Keratinocyte (primary cell): ENCODE results near the gene ARMH1. TPM values are rescaled to one million over a fixed set of nuclear protein-coding genes. Genes with fewer than 3 reads are reported as not detected.

Source experiments
- DNase-seq: peaks from one replicate; pipeline ENCODE4 v3.0.0-alpha.2; 2011; ENCODE audit warnings: low read depth, missing footprints, low spot score
- FAIRE-seq: peaks from 2 replicates; lab custom pipeline; 2011; peaks lifted over from hg19 to GRCh38; lab: Jason Lieb, UNC
- H2AFZ ChIP-seq: 2 replicates; pipeline ENCODE4 v1.6.0; 2012; ENCODE audit warnings: low read length, control low read depth, inconsistent platforms; ENCODE audit not compliant: control insufficient read depth
- H3K27ac ChIP-seq: 2 replicates; pipeline ENCODE4 v1.5.1; 2011; ENCODE audit warnings: low read length; ENCODE audit not compliant: control insufficient read depth, insufficient read depth
- H3K27me3 ChIP-seq: 3 replicates; pipeline ENCODE4 v1.6.0; 2011; ENCODE audit warnings: low read length; ENCODE audit not compliant: control insufficient read depth, insufficient read depth; ENCODE audit errors: extremely low read depth
- H3K36me3 ChIP-seq, 2 experiments: 2 replicates in 1 of 2; 3 replicates in 1 of 2; pipeline ENCODE4 v1.5.1; 2011; ENCODE audit warnings: low read length in 2 of 2, mild to moderate bottlenecking in 1 of 2; ENCODE audit not compliant: control insufficient read depth in 2 of 2, insufficient read depth in 2 of 2; ENCODE audit errors: extremely low read depth in 1 of 2
- H3K4me1 ChIP-seq: 3 replicates; pipeline ENCODE4 v1.5.1; 2011; ENCODE audit warnings: low read length; ENCODE audit not compliant: control insufficient read depth, insufficient read depth; ENCODE audit errors: extremely low read depth
- H3K4me2 ChIP-seq: 3 replicates; pipeline ENCODE4 v1.6.0; 2011; ENCODE audit warnings: low read depth, low read length; ENCODE audit not compliant: control insufficient read depth, insufficient read depth; ENCODE audit errors: extremely low read depth
- H3K4me3 ChIP-seq, 3 experiments: fragments of 200-600 bp in 1 of 3; sonication (generic) in 1 of 3; 2 replicates in 2 of 3; 3 replicates in 1 of 3; pipeline ENCODE4 v1.5.1; 2011 to 2016; ENCODE audit warnings: low read length in 3 of 3, mild to moderate bottlenecking in 3 of 3, control low read depth in 2 of 3, inconsistent platforms in 1 of 3, low read depth in 1 of 3, mixed read lengths in 1 of 3, mixed run types in 1 of 3, moderate library complexity in 1 of 3; ENCODE audit not compliant: control insufficient read depth in 2 of 3, insufficient read depth in 2 of 3; ENCODE audit errors: extremely low read depth in 1 of 3
- H3K79me2 ChIP-seq: 2 replicates; pipeline ENCODE4 v1.6.0; 2012; ENCODE audit warnings: low read length; ENCODE audit not compliant: control insufficient read depth, insufficient read depth
- H3K9ac ChIP-seq: 3 replicates; pipeline ENCODE4 v1.6.0; 2011; ENCODE audit warnings: low read length; ENCODE audit not compliant: control insufficient read depth, insufficient read depth; ENCODE audit errors: extremely low read depth
- H3K9me1 ChIP-seq: 3 replicates; pipeline ENCODE4 v1.6.0; 2011; ENCODE audit warnings: low read length; ENCODE audit not compliant: control insufficient read depth, insufficient read depth; ENCODE audit errors: extremely low read depth
- H3K9me3 ChIP-seq: 2 replicates; pipeline ENCODE4 v1.5.1; 2012; ENCODE audit warnings: low read depth, low read length; ENCODE audit not compliant: control insufficient read depth
- H4K20me1 ChIP-seq: 3 replicates; pipeline ENCODE4 v1.6.0; 2011; ENCODE audit warnings: low read length; ENCODE audit not compliant: control insufficient read depth, insufficient read depth; ENCODE audit errors: extremely low read depth
- EZH2 ChIP-seq: IDR thresholded peaks from one replicate; pipeline ENCODE4 v1.6.1; 2012; ENCODE audit warnings: inconsistent platforms, mild to moderate bottlenecking, low read length, moderate library complexity
- dilution Hi-C: fragments of 300-500 bp; cut with MboI; formaldehyde crosslinking; loops from one replicate; pipeline ENCODE4 v1.7.0; 2020; ENCODE audit warnings: low sequenced_read_pairs; ENCODE audit not compliant: extremely low pct_ligation_motif_present
- polyA plus RNA-seq, 5 experiments: library from polyadenylated mRNA; depleted of rRNA in 3 of 5; stranded (reverse) in 3 of 5; stranded (forward) in 1 of 5; unstranded in 1 of 5; fragments of >200 nt; gene quantifications; 1 replicate in 1 of 5; 2 replicates in 3 of 5; 3 replicates in 1 of 5; pipeline versions ENCODE4 v1.2.1 to v1.2.3, GENCODE V29; 2011 to 2012; ENCODE audit warnings: missing spikeins in 2 of 5, low read depth in 1 of 5, low replicate concordance in 1 of 5
- TF ChIP-seq, protein P1 (sequence below), 3 experiments: IDR thresholded peaks in 1 of 3; conservative IDR thresholded peaks in 1 of 3; optimal IDR thresholded peaks in 1 of 3; 2 replicates in 2 of 3; 3 replicates in 1 of 3; pipeline versions ENCODE3 to v1.5.1; 2011; ENCODE audit warnings: low read length in 3 of 3, mild to moderate bottlenecking in 3 of 3, moderate library complexity in 2 of 3, control low read depth in 1 of 3, inconsistent platforms in 1 of 3; ENCODE audit not compliant: insufficient read depth in 2 of 3; ENCODE audit errors: extremely low read depth in 1 of 3

ARMH1 gene
- polyA plus RNA-seq, 1 donor (not counting 4 experiments of a cell fraction or from before 2014, with no cell fraction given), result 0.22 TPM

GRCh38 chr1:44684525-44684924 lies 10.0 kb downstream of the ARMH1 start:
- H4K20me1 ChIP-seq, result no peaks in the 10 kb centered on the region
- no peaks in the 10 kb centered on the region for H3K9me3 ChIP-seq
- H3K79me2 ChIP-seq, result no peaks in the 10 kb centered on the region
- no peak overlapping the region for H3K27ac ChIP-seq
- H3K4me1 ChIP-seq, result no peaks in the 10 kb centered on the region
- no peaks in the 10 kb centered on the region for H3K27me3 ChIP-seq
- H2AFZ ChIP-seq, result no peak overlapping the region
- peaks cover 0 to 2% of the 10 kb centered on the region in 2 experiments for H3K36me3 ChIP-seq
- FAIRE-seq, result no peak
- dilution Hi-C loops, result no loop called here
- no peaks in the 10 kb centered on the region for H3K9me1 ChIP-seq
- no peak overlapping the region for H3K4me3 ChIP-seq
- TF ChIP-seq, protein P1, sequence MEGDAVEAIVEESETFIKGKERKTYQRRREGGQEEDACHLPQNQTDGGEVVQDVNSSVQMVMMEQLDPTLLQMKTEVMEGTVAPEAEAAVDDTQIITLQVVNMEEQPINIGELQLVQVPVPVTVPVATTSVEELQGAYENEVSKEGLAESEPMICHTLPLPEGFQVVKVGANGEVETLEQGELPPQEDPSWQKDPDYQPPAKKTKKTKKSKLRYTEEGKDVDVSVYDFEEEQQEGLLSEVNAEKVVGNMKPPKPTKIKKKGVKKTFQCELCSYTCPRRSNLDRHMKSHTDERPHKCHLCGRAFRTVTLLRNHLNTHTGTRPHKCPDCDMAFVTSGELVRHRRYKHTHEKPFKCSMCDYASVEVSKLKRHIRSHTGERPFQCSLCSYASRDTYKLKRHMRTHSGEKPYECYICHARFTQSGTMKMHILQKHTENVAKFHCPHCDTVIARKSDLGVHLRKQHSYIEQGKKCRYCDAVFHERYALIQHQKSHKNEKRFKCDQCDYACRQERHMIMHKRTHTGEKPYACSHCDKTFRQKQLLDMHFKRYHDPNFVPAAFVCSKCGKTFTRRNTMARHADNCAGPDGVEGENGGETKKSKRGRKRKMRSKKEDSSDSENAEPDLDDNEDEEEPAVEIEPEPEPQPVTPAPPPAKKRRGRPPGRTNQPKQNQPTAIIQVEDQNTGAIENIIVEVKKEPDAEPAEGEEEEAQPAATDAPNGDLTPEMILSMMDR (optimal IDR thresholded peaks at IDR 0.05 in 1 of 3, IDR thresholded peaks at IDR 0.05 in 1 of 3, conservative IDR thresholded peaks at IDR 0.05 in 1 of 3; ENCODE audit: extremely low read depth in 1 of 3, insufficient read depth in 2 of 3, low read length in 3 of 3), result no peak
- no peak for TF ChIP-seq EZH2
- H3K4me2 ChIP-seq, result no peak overlapping the region
- no peak overlapping the region for H3K9ac ChIP-seq
- no peak for DNase-seq

DNA sequence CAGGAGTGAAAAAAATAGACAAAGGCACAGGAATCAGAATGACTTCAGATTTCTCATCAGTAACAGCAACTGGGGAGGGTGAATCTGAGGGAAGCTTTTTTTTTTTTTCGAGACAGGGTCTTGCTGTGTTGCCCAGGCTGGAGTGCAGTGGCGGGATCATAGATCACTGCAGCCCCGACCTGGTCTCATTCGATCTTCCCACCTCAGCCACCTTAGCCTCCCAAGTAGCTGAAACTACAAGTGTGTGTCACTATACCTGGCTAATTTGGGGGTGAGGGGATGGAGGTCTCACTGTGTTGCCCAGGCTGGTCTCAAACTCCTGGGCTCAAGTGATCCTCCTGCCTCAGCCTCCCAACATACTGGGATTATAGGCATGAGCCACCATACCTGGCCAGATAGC lies 10.7 kb downstream of the ARMH1 start:
- Histone ChIP-seq H3K9me3 (no peaks in the 10 kb centered on the region), H3K36me3 (peaks cover 0 to 2% of the 10 kb centered on the region in 2 experiments), H3K4me1 (no peaks in the 10 kb centered on the region), H3K4me3 (no peak overlapping the region), H3K9ac (no peak overlapping the region), H3K27me3 (no peaks in the 10 kb centered on the region), H3K79me2 (no peaks in the 10 kb centered on the region), H3K9me1 (no peaks in the 10 kb centered on the region), H4K20me1 (no peaks in the 10 kb centered on the region), H3K4me2 (no peak overlapping the region), H3K27ac (no peak overlapping the region), H2AFZ (no peak overlapping the region)
- dilution Hi-C loops, result no loop called here
- TF ChIP-seq, protein P1 (optimal IDR thresholded peaks at IDR 0.05 in 1 of 3, IDR thresholded peaks at IDR 0.05 in 1 of 3, conservative IDR thresholded peaks at IDR 0.05 in 1 of 3; ENCODE audit: extremely low read depth in 1 of 3, insufficient read depth in 2 of 3, low read length in 3 of 3), result no peak
- TF ChIP-seq EZH2, result no peak
- FAIRE-seq (no peak), DNase-seq (no peak)
